ENCODE measurements around the gene PLEKHA7. TPM values are rescaled to one million over a fixed set of nuclear protein-coding genes. Genes with fewer than 3 reads are reported as not detected.

Gene PLEKHA7
- total RNA-seq, 2 experiments from 2014 or later = 5.1 to 5.6 TPM

DNA sequence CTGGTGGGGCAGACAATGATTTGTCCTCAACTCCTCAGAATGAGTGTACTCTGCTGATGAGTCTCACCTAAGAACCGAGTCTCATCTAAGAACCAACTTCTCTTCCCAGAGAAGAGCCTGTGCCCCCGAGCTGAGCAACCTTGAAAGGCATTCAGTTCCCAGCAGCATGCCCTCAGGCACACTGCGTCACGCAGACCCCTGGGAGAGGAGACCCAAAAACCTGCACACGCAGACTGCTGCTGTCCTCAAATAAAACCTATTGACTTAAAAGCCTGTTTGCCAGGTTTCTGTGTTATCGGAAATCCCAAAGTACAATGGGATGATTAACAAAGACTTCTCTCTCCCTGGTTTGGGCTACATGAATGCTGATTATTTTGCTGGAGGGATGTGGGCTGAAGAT, 154.6 kb downstream of the PLEKHA7 start:
- Mint-ChIP-seq H3K4me3 (no peak overlapping the region), H3K27ac (no peak overlapping the region), H3K9me3 (peaks cover 2% of the 10 kb centered on the region), H3K4me1 (peaks cover 2% of the 10 kb centered on the region), H3K27me3 (peaks cover 10% of the 10 kb centered on the region), H3K36me3 (peaks cover 4% of the 10 kb centered on the region)
- DNase-seq = no peak

- DNase-seq = no peak
- no peak overlapping the region for H3K4me3 Mint-ChIP-seq
- H3K4me1 Mint-ChIP-seq = no peaks in the 10 kb centered on the region
- no peak overlapping the region for H3K27ac Mint-ChIP-seq
- no peaks in the 10 kb centered on the region for H3K9me3 Mint-ChIP-seq
- no peaks in the 10 kb centered on the region for H3K36me3 Mint-ChIP-seq
- H3K27me3 Mint-ChIP-seq = peaks cover 7% of the 10 kb centered on the region
These were observed 157.0 kb downstream of the PLEKHA7 start for GRCh38 chr11:16857186-16857585.

DNA sequence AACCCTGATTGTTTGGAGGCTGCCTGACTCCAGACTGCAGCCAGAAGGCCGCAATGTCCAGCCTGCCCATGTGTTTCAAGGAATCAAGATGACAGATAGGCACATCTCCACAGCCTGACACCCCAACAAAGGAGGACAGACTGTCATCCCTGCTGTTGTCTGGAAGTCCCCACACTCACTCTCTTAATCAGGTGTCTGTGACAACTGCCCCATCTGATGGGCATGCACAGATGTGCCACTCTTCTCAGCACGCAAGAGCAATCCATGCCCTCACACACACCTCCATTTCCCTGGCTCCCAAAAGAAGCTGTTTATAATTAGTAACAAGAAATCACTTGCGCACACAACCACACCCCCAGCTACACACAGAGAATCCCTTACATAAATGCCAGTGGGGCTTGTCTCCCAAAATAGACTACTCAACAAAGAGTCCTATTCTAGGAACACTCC, 158.2 kb downstream of the PLEKHA7 start:
- no peaks in the 10 kb centered on the region for H3K9me3 Mint-ChIP-seq
- no peak for DNase-seq
- H3K4me1 Mint-ChIP-seq = no peaks in the 10 kb centered on the region
- no peak overlapping the region for H3K4me3 Mint-ChIP-seq
- H3K36me3 Mint-ChIP-seq = no peaks in the 10 kb centered on the region
- peaks cover 4% of the 10 kb centered on the region for H3K27me3 Mint-ChIP-seq
- no peak overlapping the region for H3K27ac Mint-ChIP-seq

GRCh38 chr11:16854979-16855378, 159.2 kb downstream of the PLEKHA7 start:
- Mint-ChIP-seq H3K4me1 (no peaks in the 10 kb centered on the region), H3K9me3 (no peaks in the 10 kb centered on the region), H3K27ac (no peak overlapping the region), H3K4me3 (no peak overlapping the region), H3K27me3 (peaks cover 2% of the 10 kb centered on the region), H3K36me3 (no peaks in the 10 kb centered on the region)
- DNase-seq = no peak

DNA sequence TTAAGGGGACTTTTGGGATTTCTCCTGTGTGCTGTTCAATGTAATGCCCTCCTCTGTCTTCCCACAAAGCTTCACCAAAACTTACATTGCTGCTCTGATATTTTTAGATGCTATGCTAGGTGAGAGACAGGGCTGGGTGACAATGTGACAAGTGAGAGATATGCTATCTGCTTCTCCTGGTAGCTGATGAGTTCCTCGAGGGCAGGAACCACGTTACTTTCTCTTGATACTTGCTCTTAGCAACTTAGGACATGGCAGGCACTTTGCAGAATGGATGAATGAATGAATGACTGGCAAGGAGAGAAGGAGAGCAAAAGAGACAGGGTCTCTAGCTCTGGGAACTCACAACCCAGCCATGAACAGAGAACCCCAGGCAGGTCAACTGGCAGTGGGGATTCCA, 160.4 kb downstream of the PLEKHA7 start:
- no peak for DNase-seq
- H3K9me3 Mint-ChIP-seq = no peaks in the 10 kb centered on the region
- H3K4me3 Mint-ChIP-seq = no peak overlapping the region
- no peaks in the 10 kb centered on the region for H3K36me3 Mint-ChIP-seq
- no peaks in the 10 kb centered on the region for H3K27me3 Mint-ChIP-seq
- H3K4me1 Mint-ChIP-seq = no peaks in the 10 kb centered on the region
- H3K27ac Mint-ChIP-seq = no peak overlapping the region

GRCh38 chr11:16853266-16853665, 160.9 kb downstream of the PLEKHA7 start:
- Mint-ChIP-seq H3K27ac (no peak overlapping the region), H3K4me1 (no peaks in the 10 kb centered on the region), H3K36me3 (no peaks in the 10 kb centered on the region), H3K9me3 (no peaks in the 10 kb centered on the region), H3K27me3 (no peaks in the 10 kb centered on the region), H3K4me3 (no peak overlapping the region)
- DNase-seq = no peak

DNA sequence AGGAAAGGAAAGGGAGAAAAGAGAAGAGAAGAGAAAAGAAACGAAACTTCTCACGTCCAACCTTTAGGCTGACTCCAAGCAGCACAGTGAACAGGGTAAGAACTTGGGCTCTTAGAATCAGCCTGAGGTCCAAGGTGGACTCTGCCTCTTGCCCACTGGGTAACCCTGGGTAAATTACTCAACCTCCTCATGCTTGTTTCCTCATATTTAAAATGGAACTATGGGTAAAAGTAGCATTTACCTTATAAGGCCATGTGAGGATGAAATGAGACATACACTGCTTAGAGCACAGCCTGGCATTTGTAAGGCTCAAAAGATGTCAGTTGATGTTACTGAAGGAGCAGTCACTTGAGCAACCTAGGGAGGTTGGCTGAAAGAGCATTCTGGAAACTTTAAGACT, 167.9 kb downstream of the PLEKHA7 start:
- DNase-seq = no peak
- Mint-ChIP-seq H3K4me1 (no peaks in the 10 kb centered on the region), H3K27ac (no peak overlapping the region), H3K4me3 (no peak overlapping the region), H3K9me3 (no peaks in the 10 kb centered on the region), H3K36me3 (peaks cover 5% of the 10 kb centered on the region), H3K27me3 (no peaks in the 10 kb centered on the region)

- Mint-ChIP-seq H3K4me3 (no peak overlapping the region), H3K27me3 (no peaks in the 10 kb centered on the region), H3K9me3 (no peaks in the 10 kb centered on the region), H3K4me1 (no peaks in the 10 kb centered on the region), H3K36me3 (peaks cover 5% of the 10 kb centered on the region), H3K27ac (no peak overlapping the region)
- DNase-seq = no peak
These were observed 169.9 kb downstream of the PLEKHA7 start for GRCh38 chr11:16844268-16844771.

DNA sequence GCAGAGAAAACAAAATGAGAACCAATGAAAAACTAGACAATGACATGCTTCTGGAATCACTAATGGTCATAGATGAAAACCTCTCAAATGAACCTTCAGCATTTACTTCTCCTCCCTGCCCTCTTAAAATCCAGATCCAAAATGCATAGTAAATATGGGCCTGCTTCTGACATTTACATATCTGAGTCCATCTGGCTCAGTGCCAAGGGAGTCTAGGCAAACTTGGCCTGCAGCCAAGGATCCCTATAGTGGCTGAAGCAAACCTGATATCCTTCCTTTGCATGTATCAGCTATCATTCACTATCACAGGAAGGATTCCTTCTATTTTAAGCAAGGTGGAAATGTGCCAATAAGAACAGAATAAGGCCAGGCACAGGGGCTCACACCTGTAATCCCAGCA, 170.9 kb downstream of the PLEKHA7 start:
- no peaks in the 10 kb centered on the region for H3K27me3 Mint-ChIP-seq
- H3K4me3 Mint-ChIP-seq = no peak overlapping the region
- H3K4me1 Mint-ChIP-seq = no peaks in the 10 kb centered on the region
- H3K27ac Mint-ChIP-seq = no peak overlapping the region
- no peak for DNase-seq
- H3K9me3 Mint-ChIP-seq = no peaks in the 10 kb centered on the region
- peaks cover 5% of the 10 kb centered on the region for H3K36me3 Mint-ChIP-seq

- no peaks in the 10 kb centered on the region for H3K27me3 Mint-ChIP-seq
- no peak overlapping the region for H3K4me3 Mint-ChIP-seq
- peaks cover 5% of the 10 kb centered on the region for H3K36me3 Mint-ChIP-seq
- no peak for DNase-seq
- H3K9me3 Mint-ChIP-seq = no peaks in the 10 kb centered on the region
- no peaks in the 10 kb centered on the region for H3K4me1 Mint-ChIP-seq
- no peak overlapping the region for H3K27ac Mint-ChIP-seq
These were observed 172.2 kb downstream of the PLEKHA7 start for GRCh38 chr11:16841984-16842383.

DNA sequence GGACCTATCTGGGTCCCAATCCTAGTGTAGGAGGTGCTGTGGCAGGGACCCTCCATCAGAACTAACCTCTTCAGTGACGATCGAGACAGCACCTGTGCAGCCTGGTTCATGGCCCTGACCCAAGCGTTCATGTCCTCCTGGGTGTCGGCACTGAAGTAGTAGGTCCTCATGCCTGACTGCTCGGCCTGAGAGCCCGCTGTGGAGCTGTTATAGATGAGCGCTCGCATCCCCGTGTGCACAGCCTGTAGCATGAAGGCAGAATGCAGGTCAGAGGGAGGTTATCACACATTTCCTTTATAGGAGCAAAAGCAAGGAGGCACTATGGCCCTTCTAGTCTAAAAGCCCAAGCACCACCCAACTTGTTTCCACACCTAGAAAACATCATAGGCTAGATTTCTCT, 172.7 kb downstream of the PLEKHA7 start:
- no peak for DNase-seq
- H3K4me1 Mint-ChIP-seq = no peaks in the 10 kb centered on the region
- peaks cover 3% of the 10 kb centered on the region for H3K36me3 Mint-ChIP-seq
- no peak overlapping the region for H3K27ac Mint-ChIP-seq
- H3K27me3 Mint-ChIP-seq = no peaks in the 10 kb centered on the region
- H3K4me3 Mint-ChIP-seq = no peak overlapping the region
- no peaks in the 10 kb centered on the region for H3K9me3 Mint-ChIP-seq

DNA sequence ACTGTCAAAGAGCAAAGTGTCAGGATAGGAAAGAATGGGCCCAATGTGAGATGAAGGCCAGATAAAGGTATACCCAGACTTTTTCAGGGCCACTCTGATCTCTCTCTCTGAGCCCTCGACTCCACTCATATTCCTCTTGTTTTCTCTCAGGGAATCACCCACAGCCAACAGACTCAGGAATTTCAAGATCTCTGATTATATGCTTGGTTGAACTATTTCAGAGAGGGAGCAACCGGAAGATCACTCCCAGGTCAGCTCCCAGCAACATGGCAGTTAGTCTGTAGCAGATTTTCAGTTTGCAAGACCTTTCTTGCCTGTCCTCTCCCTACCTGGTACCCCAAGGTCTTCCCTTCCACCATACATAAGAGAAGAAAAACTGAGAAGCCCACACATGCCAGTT, 173.3 kb downstream of the PLEKHA7 start:
- no peaks in the 10 kb centered on the region for H3K27me3 Mint-ChIP-seq
- H3K4me1 Mint-ChIP-seq = no peaks in the 10 kb centered on the region
- no peak for DNase-seq
- peaks cover 1% of the 10 kb centered on the region for H3K36me3 Mint-ChIP-seq
- no peak overlapping the region for H3K27ac Mint-ChIP-seq
- no peak overlapping the region for H3K4me3 Mint-ChIP-seq
- no peaks in the 10 kb centered on the region for H3K9me3 Mint-ChIP-seq

- no peaks in the 10 kb centered on the region for H3K27me3 Mint-ChIP-seq
- no peaks in the 10 kb centered on the region for H3K9me3 Mint-ChIP-seq
- H3K27ac Mint-ChIP-seq = no peak overlapping the region
- H3K4me1 Mint-ChIP-seq = no peaks in the 10 kb centered on the region
- no peaks in the 10 kb centered on the region for H3K36me3 Mint-ChIP-seq
- no peak for DNase-seq
- no peak overlapping the region for H3K4me3 Mint-ChIP-seq
These were observed 174.4 kb downstream of the PLEKHA7 start for GRCh38 chr11:16839821-16840220.

DNA sequence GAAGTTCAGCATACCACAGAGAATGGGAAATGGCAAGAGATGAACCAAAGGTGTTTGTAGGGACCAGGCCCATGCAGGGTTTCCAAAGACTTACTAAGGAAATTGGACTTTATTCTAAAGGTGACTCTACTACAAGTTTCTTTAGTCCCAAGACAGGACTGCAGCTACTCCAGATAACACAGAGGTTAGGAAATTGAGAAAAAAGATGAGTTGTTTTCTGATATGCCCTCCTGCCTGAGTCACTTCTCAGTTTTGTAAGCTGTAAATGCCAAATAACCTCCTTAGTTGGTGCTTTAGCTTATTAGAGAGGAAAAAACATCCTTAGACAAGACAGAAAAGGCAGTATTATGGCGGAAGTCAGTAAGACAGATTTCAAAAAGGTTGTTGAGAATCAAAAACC, 179.8 kb downstream of the PLEKHA7 start:
- Mint-ChIP-seq H3K4me1 (no peaks in the 10 kb centered on the region), H3K9me3 (no peaks in the 10 kb centered on the region), H3K27ac (no peak overlapping the region)

DNA sequence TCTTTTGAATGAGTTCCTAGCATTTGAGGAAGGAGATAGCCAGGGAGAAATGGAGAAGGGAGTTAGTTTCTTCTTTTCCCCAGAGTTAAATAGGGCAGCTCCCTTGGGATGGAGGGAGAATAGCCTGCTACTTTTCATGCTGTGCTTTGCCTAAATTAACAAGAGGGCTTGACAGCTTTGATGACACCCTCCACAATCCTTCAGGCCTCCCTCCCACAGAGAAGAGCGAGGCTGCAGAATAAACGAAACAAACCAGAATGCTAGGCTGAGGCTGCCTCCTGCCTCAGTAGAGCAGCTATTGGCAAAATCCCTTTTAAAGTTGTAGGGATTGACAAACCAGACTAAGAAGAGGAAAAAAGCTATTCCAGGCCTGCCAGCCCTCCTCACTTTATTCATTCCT, 181.2 kb downstream of the PLEKHA7 start:
- no peaks in the 10 kb centered on the region for H3K9me3 Mint-ChIP-seq
- H3K27me3 Mint-ChIP-seq = no peaks in the 10 kb centered on the region
- DNase-seq = no peak
- no peak overlapping the region for H3K27ac Mint-ChIP-seq
- H3K4me3 Mint-ChIP-seq = no peak overlapping the region
- no peaks in the 10 kb centered on the region for H3K4me1 Mint-ChIP-seq
- no peaks in the 10 kb centered on the region for H3K36me3 Mint-ChIP-seq

More for the DNA sequence above, 179.8 kb downstream of the PLEKHA7 start:
- no peak overlapping the region for H3K4me3 Mint-ChIP-seq
- H3K27me3 Mint-ChIP-seq = no peaks in the 10 kb centered on the region
- no peak for DNase-seq
- H3K36me3 Mint-ChIP-seq = no peaks in the 10 kb centered on the region

DNA sequence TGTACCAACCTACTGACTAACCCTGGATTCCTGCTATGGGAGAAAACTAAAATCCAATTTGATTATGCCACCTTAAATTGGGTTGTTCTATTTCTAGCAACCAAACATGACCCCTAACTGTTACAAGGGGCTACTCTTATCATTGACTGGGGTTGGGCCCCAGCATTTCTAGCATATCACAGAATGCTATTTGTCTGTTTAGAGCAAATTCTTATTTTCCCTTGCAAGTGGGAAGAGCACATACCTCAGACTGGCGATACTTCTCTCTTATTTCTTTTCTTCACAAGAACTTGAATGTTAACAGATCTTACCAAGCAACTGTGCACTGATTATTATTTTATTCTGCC, 182.0 kb downstream of the PLEKHA7 start:
- Mint-ChIP-seq H3K36me3 (no peaks in the 10 kb centered on the region), H3K4me3 (no peak overlapping the region), H3K27ac (no peak overlapping the region), H3K27me3 (no peaks in the 10 kb centered on the region), H3K9me3 (no peaks in the 10 kb centered on the region), H3K4me1 (peaks cover 2% of the 10 kb centered on the region)
- DNase-seq = no peak
